CD14-positive monocyte (primary cell): ENCODE measurements around the gene RRAD. TPM values are rescaled to one million over a fixed set of nuclear protein-coding genes. Genes with fewer than 3 reads are reported as not detected.

ENCODE experiments used
- DNase-seq, 3 donors: peaks; one replicate each; pipeline ENCODE4 v3.0.0-alpha.2; 2011 to 2022
- H2AFZ ChIP-seq: 2 replicates; pipeline ENCODE4 v1.6.0; 2012; ENCODE audit warnings: mild to moderate bottlenecking, low read depth, low read length, inconsistent platforms; ENCODE audit not compliant: insufficient read depth, poor library complexity, severe bottlenecking
- H3K27ac ChIP-seq, 2 donors: 1 replicate in 1 of 2; 2 replicates in 1 of 2; pipeline ENCODE4 v1.5.1; 2012 to 2013; ENCODE audit warnings: low read length in 2 of 2, control low read depth in 1 of 2, inconsistent platforms in 1 of 2, low read depth in 1 of 2, mild to moderate bottlenecking in 1 of 2
- H3K27me3 ChIP-seq, 2 donors: one replicate each; pipeline versions ENCODE4 v1.6.0 to v1.6.1; 2011 to 2013; ENCODE audit warnings: low read length in 2 of 2; ENCODE audit not compliant: control insufficient read depth in 2 of 2, insufficient read depth in 2 of 2
- H3K36me3 ChIP-seq, 2 donors: replicated peaks in 1 of 2; 1 replicate in 1 of 2; 2 replicates in 1 of 2; pipeline versions ENCODE4 v1.5.1 to v1.6.1; 2012 to 2013; ENCODE audit warnings: low read length in 2 of 2, control low read depth in 1 of 2, inconsistent platforms in 1 of 2, mild to moderate bottlenecking in 1 of 2; ENCODE audit not compliant: insufficient read depth in 2 of 2, control insufficient read depth in 1 of 2
- H3K4me1 ChIP-seq, 2 donors: 1 replicate in 1 of 2; 2 replicates in 1 of 2; pipeline versions ENCODE4 v1.5.1 to v1.6.1; 2012 to 2013; ENCODE audit warnings: low read length in 2 of 2, control low read depth in 1 of 2, inconsistent platforms in 1 of 2, mild to moderate bottlenecking in 1 of 2, moderate library complexity in 1 of 2; ENCODE audit not compliant: insufficient read depth in 2 of 2, control insufficient read depth in 1 of 2
- H3K4me2 ChIP-seq: replicated peaks from 2 replicates; pipeline ENCODE3; 2012; ENCODE audit warnings: low read length, moderate library complexity, mild to moderate bottlenecking; ENCODE audit not compliant: poor library complexity, severe bottlenecking; ENCODE audit errors: extremely low read depth
- H3K4me3 ChIP-seq, 3 experiments: fragments of 200-600 bp in 1 of 3; sonication (generic) in 1 of 3; replicated peaks in 1 of 3; 1 replicate in 2 of 3; 2 replicates in 1 of 3; pipeline ENCODE4 v1.5.1; 2011 to 2013; ENCODE audit warnings: low read length in 3 of 3, mild to moderate bottlenecking in 3 of 3, control low read depth in 2 of 3, low read depth in 2 of 3, inconsistent platforms in 1 of 3, moderate library complexity in 1 of 3
- H3K79me2 ChIP-seq: 2 replicates; pipeline ENCODE4 v1.6.0; 2012; ENCODE audit warnings: mild to moderate bottlenecking, control low read depth, inconsistent platforms, low read length, moderate library complexity; ENCODE audit not compliant: insufficient read depth
- H3K9ac ChIP-seq: 2 replicates; pipeline ENCODE4 v1.6.0; 2017; ENCODE audit warnings: low read length, mild to moderate bottlenecking; ENCODE audit not compliant: insufficient read depth, poor library complexity, severe bottlenecking
- H3K9me3 ChIP-seq, 2 donors: replicated peaks in 1 of 2; 1 replicate in 1 of 2; 2 replicates in 1 of 2; pipeline versions ENCODE4 v1.5.1 to v1.6.1; 2012 to 2013; ENCODE audit warnings: low read length in 2 of 2, control low read depth in 1 of 2; ENCODE audit not compliant: control insufficient read depth in 1 of 2, insufficient read depth in 1 of 2
- H4K20me1 ChIP-seq: 2 replicates; pipeline ENCODE4 v1.6.0; 2012; ENCODE audit warnings: mild to moderate bottlenecking, low read length, control low read depth, moderate library complexity; ENCODE audit not compliant: insufficient read depth
- H3K27ac Mint-ChIP-seq, 7 donors: one replicate each; pipeline ENCODE4 v1.8.0; 2020; ENCODE audit warnings: mild to moderate bottlenecking in 7 of 7, mixed read lengths in 7 of 7, moderate library complexity in 6 of 7, inconsistent platforms in 2 of 7
- H3K27me3 Mint-ChIP-seq, 3 donors: one replicate each; pipeline ENCODE4 v1.8.0; 2021 to 2022; ENCODE audit warnings: low read depth in 3 of 3, mild to moderate bottlenecking in 3 of 3, mixed read lengths in 3 of 3, moderate library complexity in 3 of 3, inconsistent platforms in 1 of 3
- H3K36me3 Mint-ChIP-seq, 2 donors: one replicate each; pipeline ENCODE4 v1.8.0; 2020; ENCODE audit warnings: mixed read lengths in 2 of 2, inconsistent platforms in 1 of 2, mild to moderate bottlenecking in 1 of 2
- H3K4me1 Mint-ChIP-seq: one replicate; pipeline ENCODE4 v1.8.0; 2020; ENCODE audit warnings: mild to moderate bottlenecking, mixed read lengths
- H3K4me3 Mint-ChIP-seq, 2 donors: one replicate each; pipeline ENCODE4 v1.8.0; 2020; ENCODE audit warnings: mild to moderate bottlenecking in 2 of 2, mixed read lengths in 2 of 2, moderate library complexity in 1 of 2
- H3K9me3 Mint-ChIP-seq, 7 donors: one replicate each; pipeline ENCODE4 v1.8.0; 2020 to 2022; ENCODE audit warnings: mixed read lengths in 7 of 7, mild to moderate bottlenecking in 6 of 7, moderate library complexity in 6 of 7, inconsistent platforms in 2 of 7
- CTCF ChIP-seq: fragments of 200-600 bp; IDR thresholded peaks from one replicate; pipeline ENCODE4 v1.8.0; 2022; ENCODE audit warnings: antibody characterized with exemption, mild to moderate bottlenecking
- WGBS: methylation state at CpG from one replicate; pipeline ENCODE4 v1.1.5; 2013; ENCODE audit warnings: missing lambda C conversion rate; ENCODE audit not compliant: insufficient coverage; 5-methylcytosine and 5-hydroxymethylcytosine counted together
- intact Hi-C, 2 donors: fragments of 100-400 bp; cut with micrococcal nuclease; formaldehyde crosslinking; loops; one replicate each; pipeline versions ENCODE4 v1.15.0 to v1.15.1; 2023
- polyA plus RNA-seq, 3 donors: library from polyadenylated mRNA; depleted of rRNA in 1 of 3; unstranded in 2 of 3; stranded (reverse) in 1 of 3; fragments of 300-500 nt in 2 of 3; fragments of >200 nt in 1 of 3; fragmentation: Illumina TruSeq in 2 of 3; gene quantifications; 1 replicate in 2 of 3; 2 replicates in 1 of 3; pipeline ENCODE4 v1.2.3, GENCODE V29; 2012 to 2021

The RRAD gene
- polyA plus RNA-seq, 3 donors, result 0.42 to 1.9 (median 0.55) TPM

- no peak for DNase-seq
- Histone ChIP-seq H3K79me2 (no peaks in the 10 kb centered on the region), H4K20me1 (no peaks in the 10 kb centered on the region), H3K4me2 (no peak overlapping the region), H3K27ac (no peak overlapping the region), H3K4me1 (no peaks in the 10 kb centered on the region), H2AFZ (no peak overlapping the region), H3K36me3 (no peaks in the 10 kb centered on the region), H3K27me3 (no peaks in the 10 kb centered on the region), H3K4me3 (no peak overlapping the region), H3K9ac (no peak overlapping the region), H3K9me3 (no peaks in the 10 kb centered on the region)
- Mint-ChIP-seq H3K9me3 (peaks cover 0 to 3% (median 0%) of the 10 kb centered on the region in 7 donors), H3K36me3 (peaks cover 3 to 7% of the 10 kb centered on the region in 2 donors), H3K27ac (no peak overlapping the region), H3K27me3 (peaks cover 5 to 8% (median 7%) of the 10 kb centered on the region in 3 donors), H3K4me3 (no peak overlapping the region), H3K4me1 (no peaks in the 10 kb centered on the region)
- intact Hi-C loops, result no loop called here
- TF ChIP-seq CTCF, result no peak
- no CpG with 5 or more reads among the region's 6 CpGs for WGBS
Measured at GRCh38 chr16:66891797-66892196, 33.5 kb downstream of the RRAD start.

GRCh38 chr16:66891360-66891759 is 34.0 kb downstream of the RRAD start:
- Histone ChIP-seq H3K4me2 (no peak overlapping the region), H3K36me3 (no peaks in the 10 kb centered on the region), H3K9me3 (no peaks in the 10 kb centered on the region), H4K20me1 (no peaks in the 10 kb centered on the region), H2AFZ (no peak overlapping the region), H3K4me1 (no peaks in the 10 kb centered on the region), H3K4me3 (no peak overlapping the region), H3K27me3 (no peaks in the 10 kb centered on the region), H3K9ac (no peak overlapping the region), H3K27ac (no peak overlapping the region), H3K79me2 (no peaks in the 10 kb centered on the region)
- no peaks in the 10 kb centered on the region for H3K4me1 Mint-ChIP-seq
- H3K27ac Mint-ChIP-seq, result no peak overlapping the region
- no peak overlapping the region for H3K4me3 Mint-ChIP-seq
- H3K36me3 Mint-ChIP-seq, result peaks cover 7% of the 10 kb centered on the region in 2 donors
- intact Hi-C loops, result no loop called here
- no CpG with 5 or more reads among the region's 4 CpGs for WGBS
- no peak for DNase-seq
- no peak for TF ChIP-seq CTCF
- H3K9me3 Mint-ChIP-seq, result peaks cover 0 to 3% (median 0%) of the 10 kb centered on the region in 7 donors
- peaks cover 5 to 8% (median 7%) of the 10 kb centered on the region in 3 donors for H3K27me3 Mint-ChIP-seq
